A673 (cell line): ENCODE measurements around the gene CHTF8. TPM values are rescaled to one million over a fixed set of nuclear protein-coding genes. Genes with fewer than 3 reads are reported as not detected.

Experiments used
- BruUV-seq: library from RNA; stranded (reverse); fragments of 400-500 nt; replicated peaks from 2 replicates; lab custom pipeline; 2021; lab: Mats Ljungman, UMichigan
- CTCF ChIA-PET: fragments of 300-600 bp; sonication (Branson Sonifier 250); formaldehyde crosslinking; loops from one replicate; lab custom pipeline; 2022; ENCODE audit warnings: antibody characterized with exemption; lab: Charles Lee
- POLR2A ChIA-PET: fragments of 300-600 bp; sonication (Branson Sonifier 250); formaldehyde crosslinking; loops from one replicate; lab custom pipeline; 2022; ENCODE audit warnings: antibody characterized with exemption; ENCODE audit not compliant: low non-redundant PET; lab: Charles Lee
- DNase-seq: peaks from one replicate; pipeline ENCODE4 v3.0.0-alpha.2; 2015; ENCODE audit warnings: low spot score
- H3K27ac ChIP-seq: fragments of 200-600 bp; sonication (generic); 2 replicates; pipeline ENCODE4 v1.5.1; 2016; ENCODE audit warnings: mixed run types, low read depth, mild to moderate bottlenecking, mixed read lengths, antibody characterized with exemption, low read length; ENCODE audit not compliant: poor library complexity, severe bottlenecking
- H3K27me3 ChIP-seq: fragments of 200-600 bp; sonication (generic); replicated peaks from 2 replicates; pipeline ENCODE4 v1.6.1; 2017; ENCODE audit warnings: mixed run types, low read depth, mild to moderate bottlenecking, mixed read lengths, antibody characterized with exemption, low read length; ENCODE audit not compliant: insufficient read depth, poor library complexity
- H3K36me3 ChIP-seq: fragments of 200-600 bp; sonication (generic); 2 replicates; pipeline ENCODE4 v1.6.1; 2016; ENCODE audit warnings: mixed run types, mild to moderate bottlenecking, mixed read lengths, antibody characterized with exemption, low read length; ENCODE audit not compliant: insufficient read depth, poor library complexity, severe bottlenecking
- H3K4me1 ChIP-seq: fragments of 200-600 bp; sonication (generic); 2 replicates; pipeline ENCODE4 v1.6.1; 2017; ENCODE audit warnings: mixed run types, mild to moderate bottlenecking, mixed read lengths, antibody characterized with exemption, low read length; ENCODE audit not compliant: insufficient read depth, poor library complexity, severe bottlenecking
- H3K4me3 ChIP-seq: fragments of 200-600 bp; sonication (generic); 2 replicates; pipeline ENCODE4 v1.5.1; 2016; ENCODE audit warnings: low read depth, mixed run types, mild to moderate bottlenecking, mixed read lengths, low read length; ENCODE audit not compliant: poor library complexity, severe bottlenecking
- H3K9me3 ChIP-seq: fragments of 200-600 bp; sonication (generic); 2 replicates; pipeline ENCODE4 v1.6.1; 2016; ENCODE audit warnings: mixed run types, low read depth, mild to moderate bottlenecking, mixed read lengths, antibody characterized with exemption, low read length; ENCODE audit not compliant: poor library complexity, severe bottlenecking
- EZH2 ChIP-seq: fragments of 200-600 bp; sonication (generic); IDR thresholded peaks from 2 replicates; pipeline ENCODE4 v1.6.1; 2017; ENCODE audit warnings: borderline replicate concordance, low read depth, mild to moderate bottlenecking, mixed read lengths, antibody characterized with exemption, low read length; ENCODE audit not compliant: poor library complexity, severe bottlenecking
- intact Hi-C: fragments of 100-400 bp; cut with micrococcal nuclease; formaldehyde crosslinking; loops from one replicate; pipeline ENCODE4 v1.10.0; 2022; ENCODE audit not compliant: unreplicated experiment
- total RNA-seq: library from RNA; stranded (reverse); gene quantifications from 2 replicates; pipeline ENCODE4 v1.2.3, GENCODE V29; 2021
- TF ChIP-seq, protein P1 (sequence below): fragments of 300-800, 200-600 bp; sonication (generic); conservative IDR thresholded peaks from 2 replicates; pipeline ENCODE4 v1.5.1; 2017; ENCODE audit warnings: low read depth, mild to moderate bottlenecking, antibody characterized with exemption, low read length, moderate library complexity, mixed read lengths

The CHTF8 gene
- total RNA-seq, 1 experiment from 2014 or later: 113 TPM

GRCh38 chr16:69115837-69116236 is 16.6 kb downstream of the CHTF8 start:
- POLR2A ChIA-PET: no interaction called here
- peaks cover 44% of the 10 kb centered on the region for H3K36me3 ChIP-seq
- TF ChIP-seq, protein P1, sequence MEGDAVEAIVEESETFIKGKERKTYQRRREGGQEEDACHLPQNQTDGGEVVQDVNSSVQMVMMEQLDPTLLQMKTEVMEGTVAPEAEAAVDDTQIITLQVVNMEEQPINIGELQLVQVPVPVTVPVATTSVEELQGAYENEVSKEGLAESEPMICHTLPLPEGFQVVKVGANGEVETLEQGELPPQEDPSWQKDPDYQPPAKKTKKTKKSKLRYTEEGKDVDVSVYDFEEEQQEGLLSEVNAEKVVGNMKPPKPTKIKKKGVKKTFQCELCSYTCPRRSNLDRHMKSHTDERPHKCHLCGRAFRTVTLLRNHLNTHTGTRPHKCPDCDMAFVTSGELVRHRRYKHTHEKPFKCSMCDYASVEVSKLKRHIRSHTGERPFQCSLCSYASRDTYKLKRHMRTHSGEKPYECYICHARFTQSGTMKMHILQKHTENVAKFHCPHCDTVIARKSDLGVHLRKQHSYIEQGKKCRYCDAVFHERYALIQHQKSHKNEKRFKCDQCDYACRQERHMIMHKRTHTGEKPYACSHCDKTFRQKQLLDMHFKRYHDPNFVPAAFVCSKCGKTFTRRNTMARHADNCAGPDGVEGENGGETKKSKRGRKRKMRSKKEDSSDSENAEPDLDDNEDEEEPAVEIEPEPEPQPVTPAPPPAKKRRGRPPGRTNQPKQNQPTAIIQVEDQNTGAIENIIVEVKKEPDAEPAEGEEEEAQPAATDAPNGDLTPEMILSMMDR: no peak
- TF ChIP-seq EZH2: no peak

DNA sequence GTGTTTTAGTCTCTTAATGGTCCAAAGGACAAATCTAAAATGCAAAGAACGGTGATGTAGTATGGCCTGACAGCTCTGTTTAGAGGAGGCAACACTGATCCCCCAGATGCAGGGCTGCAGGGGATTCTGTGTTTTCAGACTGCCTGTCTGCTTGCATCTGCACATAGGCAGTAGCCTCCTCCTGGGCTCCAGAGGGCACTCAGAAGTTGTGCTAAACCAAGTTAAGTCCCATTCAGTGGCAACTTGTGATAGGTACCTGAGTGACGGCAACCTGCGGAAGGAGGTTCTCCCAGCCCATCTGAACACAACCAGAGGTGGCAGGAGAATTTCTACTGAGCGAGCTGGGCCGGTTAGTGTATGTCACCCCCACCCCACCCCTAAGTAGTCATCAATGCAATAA is 17.0 kb downstream of the CHTF8 start:
- peaks cover 39% of the 10 kb centered on the region for H3K36me3 ChIP-seq
- ChIA-PET CTCF (no interaction called here), POLR2A (no interaction called here)
- BruUV-seq: no TSS peak
- no peak for DNase-seq
- no peaks in the 10 kb centered on the region for H3K9me3 ChIP-seq
- intact Hi-C loops: no loop called here
- no peak overlapping the region for H3K4me3 ChIP-seq
- no peak for TF ChIP-seq EZH2
- TF ChIP-seq, protein P1: no peak
- H3K4me1 ChIP-seq: no peaks in the 10 kb centered on the region
- H3K27me3 ChIP-seq: no peaks in the 10 kb centered on the region
- no peak overlapping the region for H3K27ac ChIP-seq

More at GRCh38 chr16:69115837-69116236, 16.6 kb downstream of the CHTF8 start:
- intact Hi-C loops: no loop called here
- no peak overlapping the region for H3K4me3 ChIP-seq
- DNase-seq: no peak
- BruUV-seq: no TSS peak
- H3K9me3 ChIP-seq: no peaks in the 10 kb centered on the region
- no peak overlapping the region for H3K27ac ChIP-seq
- CTCF ChIA-PET: no interaction called here
- H3K4me1 ChIP-seq: no peaks in the 10 kb centered on the region
- H3K27me3 ChIP-seq: no peaks in the 10 kb centered on the region

DNA sequence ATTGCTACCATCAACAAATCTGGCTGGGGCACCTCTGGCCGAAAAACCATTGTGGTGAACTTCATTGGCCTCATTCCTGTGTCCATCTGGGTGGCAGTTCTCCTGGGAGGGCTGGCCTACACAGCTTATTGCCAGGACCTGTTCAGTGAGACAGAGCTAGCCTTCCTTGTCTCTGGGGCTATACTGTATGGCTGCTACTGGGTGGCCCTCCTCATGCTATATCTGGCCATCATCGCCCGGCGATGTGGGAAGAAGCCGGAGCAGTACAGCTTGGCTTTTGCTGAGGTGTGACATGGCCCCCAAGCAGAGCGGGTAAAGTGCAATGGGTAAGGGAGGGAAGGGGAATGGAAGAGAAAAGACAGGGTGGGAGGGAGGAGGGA is 17.4 kb downstream of the CHTF8 start:
- intact Hi-C loops: no loop called here
- no peak overlapping the region for H3K27ac ChIP-seq
- no peaks in the 10 kb centered on the region for H3K9me3 ChIP-seq
- CTCF ChIA-PET: no interaction called here
- DNase-seq: no peak
- POLR2A ChIA-PET: interaction anchor here (0.5 kb wide), 1 partner anchor 18 kb away, joined by 4 read pairs; no protein-coding TSS in a partner anchor
- no peak overlapping the region for H3K4me3 ChIP-seq
- TF ChIP-seq, protein P1: no peak
- no peak for TF ChIP-seq EZH2
- no peaks in the 10 kb centered on the region for H3K4me1 ChIP-seq
- H3K36me3 ChIP-seq: peaks cover 35% of the 10 kb centered on the region
- BruUV-seq: no TSS peak
- H3K27me3 ChIP-seq: no peaks in the 10 kb centered on the region
